Measurements from ENCODE around the gene RPIA.
A peak's percentile ranks its signal among the peaks of the same experiment; 100 is the strongest.

The RPIA gene

GRCh38 chr2:88686320-88686719 is 5.2 kb upstream of the RPIA start:
- DNase-seq (ENCODE audit: low spot score), result no peak

GRCh38 chr2:88687384-88687783 is 4.1 kb upstream of the RPIA start:
- no peak for DNase-seq (ENCODE audit: low spot score)

- peak; percentile 11 for DNase-seq (ENCODE audit: low spot score)
Observed at GRCh38 chr2:88690591-88691338, 708 bp upstream of the RPIA start.

DNA sequence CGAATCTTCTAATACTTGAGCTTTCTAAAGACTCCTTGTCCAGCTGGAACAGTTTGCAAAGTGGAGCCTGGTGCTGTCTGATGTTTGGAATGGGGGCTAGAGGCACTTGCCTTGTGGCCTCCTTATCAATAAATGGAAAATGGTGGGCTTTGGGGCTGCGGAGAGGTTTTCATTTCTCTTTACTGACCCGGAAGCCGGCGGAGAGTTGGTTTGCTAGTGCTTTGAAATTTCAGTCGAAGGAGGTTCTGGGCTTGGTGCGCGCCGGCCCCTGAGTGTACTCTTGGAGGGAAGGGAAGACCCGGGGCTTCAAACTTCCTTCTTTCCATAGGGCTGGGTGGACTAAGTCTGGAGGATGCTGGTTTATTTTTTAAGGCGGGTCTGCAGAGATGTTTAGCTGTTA is 714 bp downstream of the RPIA start:
- peak; percentile 30 for DNase-seq (ENCODE audit: low spot score)

DNA sequence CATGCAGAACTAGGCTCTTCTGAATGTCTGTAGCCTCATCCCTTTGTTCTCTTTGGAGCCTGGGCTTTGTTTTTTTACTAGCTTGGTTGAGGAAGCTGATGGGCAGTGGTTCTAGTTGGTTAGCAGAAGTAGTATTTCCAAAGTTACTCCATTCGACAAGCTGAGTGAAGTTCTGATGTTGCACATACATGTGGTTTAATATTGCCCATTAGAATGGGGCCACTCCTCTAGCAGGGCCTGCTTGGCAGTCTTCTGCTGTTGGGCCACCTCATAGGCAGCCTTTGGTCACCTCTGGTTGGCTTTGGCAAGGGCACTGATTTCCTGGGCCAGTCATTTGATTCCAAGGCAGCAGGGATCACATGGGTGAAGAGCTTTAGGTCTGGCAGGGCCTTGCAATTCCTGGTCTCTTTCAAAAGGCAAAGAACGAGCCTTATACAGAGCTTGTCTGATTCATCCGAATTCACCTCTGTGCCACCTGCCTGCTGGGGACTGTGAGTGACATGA is 2.5 kb downstream of the RPIA start:
- no peak for DNase-seq (ENCODE audit: low spot score)

GRCh38 chr2:88696611-88697010 is 5.1 kb downstream of the RPIA start:
- no peak for DNase-seq (ENCODE audit: low spot score)

GRCh38 chr2:88697370-88698026 is 6.0 kb downstream of the RPIA start:
- DNase-seq (ENCODE audit: low spot score), result no peak

GRCh38 chr2:88698027-88698413 is 6.5 kb downstream of the RPIA start:
- DNase-seq (ENCODE audit: low spot score), result no peak

DNA sequence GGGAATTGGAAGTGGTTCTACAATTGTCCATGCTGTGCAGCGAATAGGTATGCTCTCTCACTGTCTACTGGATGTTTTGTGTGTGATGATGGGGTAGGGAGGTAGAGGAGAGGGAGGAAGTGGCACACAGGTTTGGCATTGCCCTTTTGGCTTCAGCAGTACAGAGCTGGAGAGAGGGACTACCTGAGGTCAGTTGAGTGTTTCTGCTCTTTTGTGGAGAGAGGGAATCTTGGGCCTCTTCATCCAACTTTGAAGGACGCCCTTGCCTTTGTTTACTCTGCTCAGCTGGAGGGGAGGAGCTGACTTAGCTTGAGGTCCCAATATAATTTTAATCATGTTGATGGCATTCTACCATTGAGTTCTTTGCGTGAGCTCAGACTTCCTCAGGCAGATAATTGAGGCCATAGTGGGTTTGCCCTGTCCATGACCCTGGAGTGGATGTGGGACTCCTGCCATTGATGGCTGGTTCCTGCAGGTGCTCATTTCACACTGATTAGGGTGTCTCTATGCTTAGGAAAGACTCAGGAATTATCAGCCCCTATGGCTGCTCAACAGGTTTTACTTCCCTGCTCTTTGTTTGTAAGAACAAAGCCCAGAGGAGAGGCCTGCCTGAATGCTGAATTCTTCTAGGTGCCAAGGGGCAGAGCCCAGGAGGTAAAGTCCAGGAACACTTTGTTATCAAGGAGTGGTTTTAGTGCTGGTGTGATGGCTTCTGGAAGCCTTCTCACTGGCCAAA is 7.2 kb downstream of the RPIA start:
- DNase-seq (ENCODE audit: low spot score), result no peak

DNA sequence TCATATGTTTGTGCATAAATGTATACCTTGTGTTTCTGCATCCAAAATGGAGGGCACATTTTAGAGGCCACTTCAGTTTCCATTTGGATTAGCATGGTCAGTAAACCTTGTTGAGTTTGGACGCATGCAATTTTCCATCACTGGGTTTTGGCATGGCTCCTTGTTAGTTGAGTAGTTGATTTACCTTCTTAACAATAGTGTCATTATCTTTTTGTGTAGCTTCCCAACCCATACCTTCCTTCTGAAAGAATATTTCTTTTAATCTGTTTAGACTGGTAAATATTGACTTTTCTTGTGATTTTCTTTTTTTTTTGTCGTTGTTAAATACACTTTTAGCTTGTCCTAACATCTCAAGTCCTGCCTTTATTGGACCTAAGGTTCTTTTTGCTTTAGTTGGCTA is 15.5 kb downstream of the RPIA start:
- DNase-seq (ENCODE audit: low spot score), result no peak

- peak; percentile 45 for DNase-seq (ENCODE audit: low spot score)
Observed at GRCh38 chr2:88709181-88709631, 17.7 kb downstream of the RPIA start.

GRCh38 chr2:88711289-88711688 is 19.8 kb downstream of the RPIA start:
- DNase-seq (ENCODE audit: low spot score), result no peak

- DNase-seq (ENCODE audit: low spot score), result no peak
Observed at GRCh38 chr2:88711897-88712296, 20.4 kb downstream of the RPIA start.

GRCh38 chr2:88713408-88713807 is 21.9 kb downstream of the RPIA start:
- no peak for DNase-seq (ENCODE audit: low spot score)

GRCh38 chr2:88714667-88715066 is 23.2 kb downstream of the RPIA start:
- DNase-seq (ENCODE audit: low spot score), result no peak

DNA sequence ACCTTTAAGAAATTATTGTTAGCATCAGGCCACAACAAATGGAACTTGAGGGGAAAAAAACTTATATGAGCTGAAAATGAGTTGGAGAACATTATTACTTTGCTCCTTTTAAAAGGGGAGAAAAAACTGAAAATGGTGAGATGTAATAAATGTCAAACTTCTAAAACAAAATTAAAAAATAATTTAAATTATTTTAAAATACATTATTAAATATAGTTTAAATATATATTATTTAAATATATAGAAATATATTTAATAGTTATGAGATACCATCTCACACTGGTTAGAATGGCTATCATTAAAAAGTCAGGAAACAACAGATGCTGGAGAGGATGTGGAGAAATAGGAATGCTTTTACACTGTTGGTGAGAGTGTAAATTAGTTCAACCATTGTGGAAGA is 28.9 kb downstream of the RPIA start:
- DNase-seq (ENCODE audit: low spot score), result no peak

DNA sequence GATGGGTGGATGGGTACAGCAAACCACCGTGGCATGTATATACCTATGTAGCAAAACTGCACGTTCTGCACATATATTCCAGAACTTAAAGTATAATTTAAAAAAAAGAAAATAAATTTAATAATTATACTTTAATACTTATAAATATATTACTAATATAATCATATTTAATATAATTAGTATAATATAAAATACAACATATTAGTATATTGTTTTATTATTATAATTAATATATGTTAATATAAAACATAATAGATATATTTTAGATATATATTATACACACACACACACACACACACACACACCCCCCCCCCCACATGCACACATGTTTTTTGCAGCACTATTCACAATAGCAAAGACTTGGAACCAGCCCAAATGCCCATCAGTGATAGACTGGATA is 29.8 kb downstream of the RPIA start:
- DNase-seq (ENCODE audit: low spot score), result no peak

GRCh38 chr2:88724643-88725332 is 33.3 kb downstream of the RPIA start:
- no peak for DNase-seq (ENCODE audit: low spot score)

DNA sequence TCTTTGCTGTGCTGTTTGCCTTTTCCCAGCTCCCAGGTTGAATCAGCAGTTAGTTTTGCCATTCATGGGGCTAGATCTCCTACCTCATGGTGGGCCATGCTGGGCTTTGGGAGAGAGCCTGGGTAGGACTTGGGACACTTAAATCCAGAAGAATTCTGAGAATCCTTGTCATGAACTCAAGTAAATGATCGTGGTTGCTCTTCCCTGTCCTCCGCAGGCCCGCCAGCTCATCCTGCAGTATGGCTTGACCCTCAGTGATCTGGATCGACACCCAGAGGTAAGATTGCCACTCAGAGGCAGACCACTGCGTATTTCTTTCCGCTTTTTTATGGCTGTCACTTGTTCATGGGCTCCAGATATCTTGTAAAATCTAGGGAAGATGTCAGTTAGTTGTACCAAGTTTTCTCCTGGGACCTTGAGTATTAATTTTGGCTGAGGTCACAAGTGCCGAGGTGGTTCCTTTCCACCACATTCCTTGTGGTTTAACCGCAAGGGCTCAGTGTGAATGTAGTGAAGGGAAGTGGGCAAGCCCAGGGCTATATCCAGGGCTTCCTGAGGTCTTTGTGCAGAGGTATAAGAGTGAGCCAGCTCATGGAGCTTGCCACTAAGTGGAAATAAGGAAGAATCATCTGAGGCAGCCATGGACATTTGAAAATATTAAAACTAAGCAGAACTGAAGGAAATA is 37.7 kb downstream of the RPIA start:
- peak; percentile 25 for DNase-seq (ENCODE audit: low spot score)

- no peak for DNase-seq (ENCODE audit: low spot score)
Observed at GRCh38 chr2:88733155-88733902, 41.9 kb downstream of the RPIA start.

GRCh38 chr2:88735133-88735532 is 43.7 kb downstream of the RPIA start:
- no peak for DNase-seq (ENCODE audit: low spot score)
